DND-41 (cell line): ENCODE measurements around the gene NOL9.

Experiments
- EZH2 ChIP-seq: IDR thresholded peaks from 3 replicates; pipeline ENCODE4 v1.6.1; 2012; ENCODE audit warnings: borderline replicate concordance, low read depth, mild to moderate bottlenecking, moderate library complexity, low read length, inconsistent platforms; ENCODE audit not compliant: severe bottlenecking
- TF ChIP-seq, protein P1 (sequence below): IDR thresholded peaks from 2 replicates; pipeline ENCODE4 v1.5.1; 2012; ENCODE audit warnings: borderline replicate concordance, low read length, moderate library complexity, mild to moderate bottlenecking; ENCODE audit not compliant: poor library complexity, severe bottlenecking; ENCODE audit errors: extremely low read depth

DNA sequence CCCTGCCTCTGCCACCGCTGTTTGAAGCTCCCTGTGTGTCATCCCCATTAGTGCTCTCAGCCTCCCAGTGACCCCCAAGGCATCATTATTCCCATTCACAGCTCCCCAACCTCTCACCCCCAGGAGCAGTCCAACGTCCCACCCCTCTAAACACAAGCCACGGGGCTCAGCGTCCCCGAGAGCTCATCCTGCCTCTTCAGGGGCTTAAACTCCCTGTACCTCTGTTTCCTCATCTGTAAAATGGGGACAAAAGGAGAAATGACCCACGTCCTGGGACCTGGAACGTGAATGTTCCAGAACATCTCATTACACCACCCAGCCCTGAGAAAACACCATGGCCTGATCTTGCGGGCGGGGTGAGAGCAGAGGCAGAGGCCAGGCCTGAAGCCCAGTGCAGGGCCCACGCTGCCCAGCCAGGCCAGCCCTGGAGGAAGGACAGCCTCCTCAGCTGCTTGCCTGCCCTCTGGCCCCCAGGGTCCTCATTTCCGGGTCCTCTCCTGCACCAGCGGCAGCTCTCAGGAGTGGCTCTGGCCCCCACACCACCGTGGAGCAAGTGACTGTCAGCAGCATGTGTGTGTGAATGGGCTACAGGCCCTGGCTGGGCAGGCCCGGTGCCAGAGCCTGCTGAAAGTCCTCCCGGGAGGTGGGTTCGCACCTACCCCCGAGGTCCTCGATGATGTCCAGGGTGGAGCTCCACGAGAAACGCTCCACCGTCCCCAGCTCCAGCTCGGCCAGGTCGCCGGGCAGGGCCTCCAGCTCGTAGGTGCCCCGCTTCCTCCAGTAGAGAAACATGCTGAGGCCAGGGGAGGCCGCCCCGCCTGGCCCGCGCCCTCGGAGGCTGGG is 48.7 kb downstream of the NOL9 start:
- TF ChIP-seq, protein P1, sequence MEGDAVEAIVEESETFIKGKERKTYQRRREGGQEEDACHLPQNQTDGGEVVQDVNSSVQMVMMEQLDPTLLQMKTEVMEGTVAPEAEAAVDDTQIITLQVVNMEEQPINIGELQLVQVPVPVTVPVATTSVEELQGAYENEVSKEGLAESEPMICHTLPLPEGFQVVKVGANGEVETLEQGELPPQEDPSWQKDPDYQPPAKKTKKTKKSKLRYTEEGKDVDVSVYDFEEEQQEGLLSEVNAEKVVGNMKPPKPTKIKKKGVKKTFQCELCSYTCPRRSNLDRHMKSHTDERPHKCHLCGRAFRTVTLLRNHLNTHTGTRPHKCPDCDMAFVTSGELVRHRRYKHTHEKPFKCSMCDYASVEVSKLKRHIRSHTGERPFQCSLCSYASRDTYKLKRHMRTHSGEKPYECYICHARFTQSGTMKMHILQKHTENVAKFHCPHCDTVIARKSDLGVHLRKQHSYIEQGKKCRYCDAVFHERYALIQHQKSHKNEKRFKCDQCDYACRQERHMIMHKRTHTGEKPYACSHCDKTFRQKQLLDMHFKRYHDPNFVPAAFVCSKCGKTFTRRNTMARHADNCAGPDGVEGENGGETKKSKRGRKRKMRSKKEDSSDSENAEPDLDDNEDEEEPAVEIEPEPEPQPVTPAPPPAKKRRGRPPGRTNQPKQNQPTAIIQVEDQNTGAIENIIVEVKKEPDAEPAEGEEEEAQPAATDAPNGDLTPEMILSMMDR = no peak
- no peak for TF ChIP-seq EZH2
